K562 (cell line): ENCODE measurements around the gene PDE6G. TPM values are rescaled to one million over a fixed set of nuclear protein-coding genes. Genes with fewer than 3 reads are reported as not detected.

ENCODE experiments used
- ATAC-seq: fragments of 200-7000 bp; cut with Tn5 transposase; 3 replicates; pipeline ENCODE4 v1.9.1; 2020; ENCODE audit warnings: moderate library complexity
- BruUV-seq: library from RNA; stranded (reverse); fragments of 400-500 nt; replicated peaks from 2 replicates; lab custom pipeline; 2021; lab: Mats Ljungman, UMichigan
- CTCF ChIA-PET: fragments of 300-600 bp; formaldehyde crosslinking; extraction: SDS; loops from one replicate; lab custom pipeline; 2021; ENCODE audit warnings: low intra/inter-chr PET ratio; lab: Yijun Ruan, JAX
- POLR2A ChIA-PET: fragments of 300-600, 350-650 bp; sonication (Branson Sonifier 250); formaldehyde crosslinking; extraction: SDS; loops from one replicate; lab custom pipeline; 2021; ENCODE audit warnings: antibody characterized with exemption, inconsistent platforms; lab: Yijun Ruan, JAX
- DNase-seq, 4 experiments: peaks; one replicate each; pipeline versions ENCODE4 v3.0.0 to v3.0.0-alpha.2; 2011 to 2018; ENCODE audit warnings: low spot score in 3 of 4, mixed read lengths in 3 of 4; ENCODE audit errors: extremely low read depth in 1 of 4
- FAIRE-seq: peaks from 2 replicates; lab custom pipeline; 2011; peaks lifted over from hg19 to GRCh38; lab: Jason Lieb, UNC
- H2AFZ ChIP-seq: 2 replicates; pipeline ENCODE4 v1.6.0; 2011; ENCODE audit warnings: low read depth, low read length, control low read depth, inconsistent platforms
- H3K27ac ChIP-seq: fragments of 200-600 bp; 3 replicates; pipeline ENCODE4 v1.8.0; 2011; ENCODE audit warnings: low read depth, mild to moderate bottlenecking, control low read depth, inconsistent platforms, low read length, moderate library complexity, mixed read lengths; ENCODE audit errors: extremely low read depth
- H3K27me3 ChIP-seq, 2 experiments: fragments of 300-600 bp in 1 of 2; 2 replicates in 1 of 2; 3 replicates in 1 of 2; pipeline versions ENCODE4 v1.6.0 to v1.8.0; 2011; ENCODE audit warnings: inconsistent platforms in 2 of 2, low read length in 2 of 2, mild to moderate bottlenecking in 1 of 2, mixed read lengths in 1 of 2, moderate library complexity in 1 of 2; ENCODE audit not compliant: control insufficient read depth in 2 of 2, insufficient read depth in 2 of 2
- H3K36me3 ChIP-seq: fragments of 300-600 bp; 3 replicates; pipeline ENCODE4 v1.8.0; 2011; ENCODE audit warnings: mild to moderate bottlenecking, low read length, inconsistent platforms; ENCODE audit not compliant: control insufficient read depth, insufficient read depth
- H3K4me1 ChIP-seq, 2 experiments: fragments of 200-600 bp in 1 of 2; replicated peaks in 1 of 2; 2 replicates in 1 of 2; 3 replicates in 1 of 2; pipeline versions ENCODE4 v1.5.1 to v1.8.0; 2011; ENCODE audit warnings: inconsistent platforms in 2 of 2, low read length in 2 of 2, mild to moderate bottlenecking in 1 of 2, mixed read lengths in 1 of 2, moderate library complexity in 1 of 2; ENCODE audit not compliant: control insufficient read depth in 2 of 2, insufficient read depth in 2 of 2
- H3K4me2 ChIP-seq: 2 replicates; pipeline ENCODE4 v1.6.1; 2011; ENCODE audit warnings: low read length, control low read depth, inconsistent platforms, mixed read lengths; ENCODE audit not compliant: insufficient read depth
- H3K4me3 ChIP-seq: fragments of 200-600 bp; sonication (generic), shearing (Covaris generic); 2 replicates; pipeline ENCODE4 v1.5.1; 2016; ENCODE audit warnings: control low read depth, inconsistent platforms
- H3K79me2 ChIP-seq: fragments of 200-600 bp; 3 replicates; pipeline ENCODE4 v1.8.0; 2011; ENCODE audit warnings: low read length, inconsistent platforms; ENCODE audit not compliant: control insufficient read depth, insufficient read depth
- H3K9ac ChIP-seq, 2 experiments: 2 replicates each; pipeline versions ENCODE4 v1.6.0 to v1.6.1; 2011; ENCODE audit warnings: low read depth in 2 of 2, low read length in 2 of 2, control low read depth in 1 of 2, inconsistent platforms in 1 of 2, mild to moderate bottlenecking in 1 of 2, mixed read lengths in 1 of 2; ENCODE audit not compliant: insufficient read depth in 1 of 2
- H3K9me1 ChIP-seq: one replicate; pipeline ENCODE4 v1.6.0; 2011; ENCODE audit warnings: inconsistent platforms, mild to moderate bottlenecking, low read length, moderate library complexity; ENCODE audit not compliant: control insufficient read depth, insufficient read depth
- H3K9me3 ChIP-seq: replicated peaks from 2 replicates; pipeline ENCODE4 v1.5.1; 2011; ENCODE audit warnings: low read depth, low read length, inconsistent platforms; ENCODE audit not compliant: control insufficient read depth, insufficient read depth
- H4K20me1 ChIP-seq: replicated peaks from 2 replicates; pipeline ENCODE4 v1.6.1; 2011; ENCODE audit warnings: low read length, inconsistent platforms, mixed read lengths; ENCODE audit not compliant: control insufficient read depth, insufficient read depth
- JUNB ChIP-seq: fragments of 450-650 bp; formaldehyde crosslinking; conservative IDR thresholded peaks from 2 replicates; pipeline ENCODE4 v1.4.0; 2020; ENCODE audit warnings: mild to moderate bottlenecking
- KDM1A ChIP-seq, 2 experiments: fragments of 450-650 bp; IDR thresholded peaks; 2 replicates each; pipeline ENCODE4 v1.6.1; 2016; ENCODE audit warnings: mild to moderate bottlenecking in 2 of 2
- MTA3 ChIP-seq: fragments of 450-650 bp; formaldehyde crosslinking; IDR thresholded peaks from 2 replicates; pipeline ENCODE4 v1.6.1; 2017; ENCODE audit warnings: mild to moderate bottlenecking, borderline replicate concordance
- PCBP2 ChIP-seq: fragments of 200-400 bp; formaldehyde crosslinking; IDR thresholded peaks from 2 replicates; pipeline ENCODE4 v1.6.1; 2018; ENCODE audit warnings: low read length, low read depth, mild to moderate bottlenecking, moderate library complexity; ENCODE audit not compliant: poor library complexity, severe bottlenecking
- PKNOX1 ChIP-seq: fragments of 450-650 bp; IDR thresholded peaks from 2 replicates; pipeline ENCODE4 v1.6.1; 2016
- REST ChIP-seq, 2 experiments: fragments of 450-650 bp; formaldehyde crosslinking in 1 of 2; IDR thresholded peaks; 2 replicates each; pipeline versions ENCODE4 v1.4.0 to v1.6.1; 2014 to 2020; ENCODE audit warnings: mild to moderate bottlenecking in 2 of 2, borderline replicate concordance in 1 of 2, low read depth in 1 of 2
- ZNF445 ChIP-seq: fragments of 250-450 bp; sonication (Bioruptor Pico); IDR thresholded peaks from 2 replicates; pipeline ENCODE4 v1.4.0; 2020; ENCODE audit warnings: low read depth, mild to moderate bottlenecking, moderate library complexity
- WGBS: fragments of 100-300 bp; shearing (Covaris generic); methylation state at CpG from one replicate; pipeline ENCODE4 v1.1.6; 2016; ENCODE audit warnings: low coverage, mixed read lengths; ENCODE audit not compliant: insufficient coverage; ENCODE audit errors: missing lambda C conversion rate; 5-methylcytosine and 5-hydroxymethylcytosine counted together
- in situ Hi-C: fragments of 300-500 bp; cut with MboI; formaldehyde crosslinking; loops from 4 replicates; pipeline ENCODE4 v1.15.0; 2018; ENCODE audit warnings: inconsistent platforms, mixed read lengths
- intact Hi-C: fragments of 100-400 bp; cut with micrococcal nuclease; formaldehyde crosslinking; loops from 2 replicates; pipeline ENCODE4 v1.14.2; 2022
- polyA plus RNA-seq, 8 experiments: library from polyadenylated mRNA; depleted of rRNA in 4 of 8; stranded (reverse) in 5 of 8; unstranded in 3 of 8; fragments of >200 nt; fragmentation: Nextera tagmentation in 2 of 8; fragmentation: Illumina TruSeq in 1 of 8; extraction: Ambion mirVana in 2 of 8; extraction: Trizol in 1 of 8; gene quantifications; 2 replicates each; pipeline versions ENCODE4 v1.2.1 to v1.2.3, GENCODE V29; 2011 to 2014; ENCODE audit warnings: inconsistent platforms in 1 of 8, missing spikeins in 1 of 8
- total RNA-seq, 7 experiments: library from RNA; depleted of rRNA in 6 of 7; stranded (reverse); fragments of >200 nt in 6 of 7; fragmentation: Illumina TruSeq in 2 of 7; extraction: Trizol in 2 of 7; gene quantifications; 2 replicates each; pipeline versions ENCODE4 v1.2.1 to v1.2.3, GENCODE V29; 2011 to 2021; ENCODE audit warnings: low replicate concordance in 1 of 7

The PDE6G gene
- total and polyA plus RNA-seq, 9 of the 15 experiments (the other 6 are each of a cell fraction or from before 2014, with no cell fraction given) = 0.14 to 0.59 TPM; not detected in 7

- Histone ChIP-seq H2AFZ (0 out of 2 replicates have a peak overlapping the region, but pooled peaks have one; percentile 29), H3K27me3 (no peaks in the 10 kb centered on the region), H3K36me3 (no peaks in the 10 kb centered on the region), H3K9me1 (no peaks in the 10 kb centered on the region), H3K27ac (no peak overlapping the region; the same call in 2 of the 3 replicates), H3K4me2 (no peak overlapping the region; the same call in 1 of the 2 replicates), H3K4me1 (peaks cover 22 to 58% of the 10 kb centered on the region in 2 experiments; a peak in 4 of 5 replicates), H3K9ac (peak overlapping the region in 1 of 2 experiments; percentile 88; a peak in 2 of 4 replicates), H3K9me3 (peaks cover 6% of the 10 kb centered on the region), H3K4me3 (no peak overlapping the region), H3K79me2 (no peaks in the 10 kb centered on the region), H4K20me1 (no peaks in the 10 kb centered on the region)
- in situ Hi-C loops = no loop called here
- BruUV-seq = no TSS peak
- ChIA-PET POLR2A (interaction anchor here (1.0 kb wide), 1 partner anchor 9 kb away, joined by 3 read pairs; no protein-coding TSS in a partner anchor), CTCF (no interaction called here)
- FAIRE-seq (no peak), ATAC-seq (no peak), DNase-seq (peak in 1 of 4 experiments; percentile 6)
- intact Hi-C loops = no loop called here
- 78% methylated on average over 28 of the region's 29 CpGs for WGBS
- TF ChIP-seq MTA3 (no peak), REST (IDR thresholded peaks at IDR 0.05; ENCODE audit: borderline replicate concordance) (no peak), REST (CRISPR knock-in tag; IDR thresholded peaks at IDR 0.05; ENCODE audit: low read depth) (no peak), PCBP2 (no peak), PKNOX1 (peak; percentile 54), ZNF445 (CRISPR knock-in tag) (no peak), KDM1A (IDR thresholded peaks at IDR 0.05) (peak in 1 of 2 experiments; percentile 60; a peak in 1 of 4 replicates), JUNB (CRISPR knock-in tag) (no peak)
Measured at GRCh38 chr17:81644976-81645952, 11.1 kb downstream of the PDE6G start.
